Hepatocyte (in vitro differentiated cells): ENCODE measurements around the gene PLXDC1. TPM values are rescaled to one million over a fixed set of nuclear protein-coding genes. Genes with fewer than 3 reads are reported as not detected.

Experiments used
- DNase-seq: peaks from one replicate; pipeline ENCODE4 v3.0.0-alpha.2; 2016; ENCODE audit warnings: low spot score
- H2AFZ ChIP-seq: fragments of 200-600 bp; sonication (generic); 2 replicates; pipeline ENCODE4 v1.6.0; 2016; ENCODE audit warnings: antibody characterized with exemption, mild to moderate bottlenecking
- H3K27ac ChIP-seq: fragments of 200-600 bp; sonication (generic); 2 replicates; pipeline ENCODE4 v1.5.1; 2016; ENCODE audit warnings: mild to moderate bottlenecking
- H3K27me3 ChIP-seq: fragments of 200-600 bp; sonication (generic); 2 replicates; pipeline ENCODE4 v1.6.1; 2016
- H3K36me3 ChIP-seq: fragments of 200-600 bp; sonication (generic); replicated peaks from 2 replicates; pipeline ENCODE4 v1.5.1; 2016; ENCODE audit warnings: low read depth; ENCODE audit not compliant: insufficient read depth
- H3K4me1 ChIP-seq: fragments of 200-600 bp; sonication (generic); 2 replicates; pipeline ENCODE4 v1.5.1; 2016; ENCODE audit warnings: mild to moderate bottlenecking, moderate library complexity; ENCODE audit not compliant: insufficient read depth
- H3K4me2 ChIP-seq: fragments of 200-600 bp; sonication (generic); 2 replicates; pipeline ENCODE4 v1.6.0; 2016
- H3K4me3 ChIP-seq: fragments of 200-600 bp; sonication (generic); 2 replicates; pipeline ENCODE4 v1.5.1; 2016; ENCODE audit warnings: mild to moderate bottlenecking
- H3K79me2 ChIP-seq: fragments of 200-600 bp; sonication (generic); 2 replicates; pipeline ENCODE4 v1.6.0; 2017; ENCODE audit warnings: mild to moderate bottlenecking
- H3K9me2 ChIP-seq: fragments of 200-600 bp; sonication (generic); replicated peaks from 2 replicates; pipeline ENCODE4 v1.6.0; 2017; ENCODE audit warnings: mild to moderate bottlenecking; ENCODE audit not compliant: insufficient read depth
- H3K9me3 ChIP-seq: fragments of 200-600 bp; sonication (generic); 2 replicates; pipeline ENCODE4 v1.5.1; 2016; ENCODE audit warnings: low read depth, mild to moderate bottlenecking
- H4K20me1 ChIP-seq: fragments of 200-600 bp; sonication (generic); 2 replicates; pipeline ENCODE4 v1.6.0; 2016; ENCODE audit warnings: mild to moderate bottlenecking; ENCODE audit not compliant: insufficient read depth, poor library complexity, severe bottlenecking
- EZH2 ChIP-seq: fragments of 200-600 bp; sonication (generic); IDR thresholded peaks from 2 replicates; pipeline ENCODE4 v1.6.1; 2016; ENCODE audit warnings: antibody characterized with exemption, mild to moderate bottlenecking, borderline replicate concordance
- EZH2phosphoT487 ChIP-seq: fragments of 200-600 bp; sonication (generic); IDR thresholded peaks from one replicate; pipeline ENCODE4 v1.6.1; 2018; ENCODE audit warnings: antibody characterized with exemption, mild to moderate bottlenecking, low read depth, moderate library complexity; ENCODE audit not compliant: unreplicated experiment, severe bottlenecking
- WGBS: methylation state at CpG from one replicate; pipeline ENCODE4 v1.1.6; 2016; ENCODE audit warnings: low lambda C conversion rate; ENCODE audit errors: missing lambda C conversion rate; 5-methylcytosine and 5-hydroxymethylcytosine counted together
- polyA plus RNA-seq: library from polyadenylated mRNA; unstranded; fragments of >200 nt; fragmentation: Nextera tagmentation; extraction: Ambion mirVana; gene quantifications from 2 replicates; pipeline ENCODE4 v1.2.1, GENCODE V29; 2016
- total RNA-seq: library from RNA; depleted of rRNA; stranded (reverse); fragments of >200 nt; gene quantifications from 2 replicates; pipeline ENCODE4 v1.2.3, GENCODE V29; 2014
- TF ChIP-seq, protein P1 (sequence below): fragments of 200-600 bp; sonication (generic); IDR thresholded peaks from 2 replicates; pipeline ENCODE4 v1.5.1; 2016; ENCODE audit warnings: antibody characterized with exemption, mild to moderate bottlenecking; ENCODE audit not compliant: poor library complexity

PLXDC1 gene
- total and polyA plus RNA-seq, 2 experiments from 2014 or later: 3.9 to 4.1 TPM

DNA sequence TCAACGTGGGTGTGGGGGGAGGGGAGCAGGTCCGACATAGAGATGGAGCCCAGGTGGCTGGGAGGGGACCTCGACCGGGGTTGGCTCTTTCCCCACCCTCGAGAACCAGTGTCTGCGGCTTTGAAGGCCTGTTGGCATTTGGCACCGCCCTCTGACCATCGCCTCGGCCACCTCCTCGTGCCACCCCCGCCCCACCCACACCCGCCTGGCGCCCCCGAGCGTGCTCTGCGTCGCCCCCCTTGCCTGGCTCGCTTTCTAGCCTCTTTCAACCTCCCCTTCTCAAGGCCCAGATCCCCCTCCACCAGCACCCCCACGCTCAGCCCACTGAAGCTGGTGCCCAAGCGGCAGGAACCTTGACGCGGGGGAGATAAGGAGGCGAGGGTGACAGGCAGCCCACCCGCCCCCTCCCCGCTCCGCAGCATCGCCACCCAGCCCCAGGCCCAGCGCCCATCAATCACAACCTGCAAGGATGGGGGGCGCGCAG is 45.4 kb upstream of the PLXDC1 start:
- no peaks in the 10 kb centered on the region for H3K9me2 ChIP-seq
- peaks cover 5% of the 10 kb centered on the region for H4K20me1 ChIP-seq
- peak overlapping the region; percentile 88 for H3K4me3 ChIP-seq
- TF ChIP-seq EZH2 (no peak), EZH2phosphoT487 (no peak)
- TF ChIP-seq, protein P1, sequence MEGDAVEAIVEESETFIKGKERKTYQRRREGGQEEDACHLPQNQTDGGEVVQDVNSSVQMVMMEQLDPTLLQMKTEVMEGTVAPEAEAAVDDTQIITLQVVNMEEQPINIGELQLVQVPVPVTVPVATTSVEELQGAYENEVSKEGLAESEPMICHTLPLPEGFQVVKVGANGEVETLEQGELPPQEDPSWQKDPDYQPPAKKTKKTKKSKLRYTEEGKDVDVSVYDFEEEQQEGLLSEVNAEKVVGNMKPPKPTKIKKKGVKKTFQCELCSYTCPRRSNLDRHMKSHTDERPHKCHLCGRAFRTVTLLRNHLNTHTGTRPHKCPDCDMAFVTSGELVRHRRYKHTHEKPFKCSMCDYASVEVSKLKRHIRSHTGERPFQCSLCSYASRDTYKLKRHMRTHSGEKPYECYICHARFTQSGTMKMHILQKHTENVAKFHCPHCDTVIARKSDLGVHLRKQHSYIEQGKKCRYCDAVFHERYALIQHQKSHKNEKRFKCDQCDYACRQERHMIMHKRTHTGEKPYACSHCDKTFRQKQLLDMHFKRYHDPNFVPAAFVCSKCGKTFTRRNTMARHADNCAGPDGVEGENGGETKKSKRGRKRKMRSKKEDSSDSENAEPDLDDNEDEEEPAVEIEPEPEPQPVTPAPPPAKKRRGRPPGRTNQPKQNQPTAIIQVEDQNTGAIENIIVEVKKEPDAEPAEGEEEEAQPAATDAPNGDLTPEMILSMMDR: no peak
- H3K27ac ChIP-seq: peak overlapping the region; percentile 55
- WGBS: 0% methylated on average over 3 of the region's 30 CpGs
- no peaks in the 10 kb centered on the region for H3K9me3 ChIP-seq
- H3K36me3 ChIP-seq: no peaks in the 10 kb centered on the region
- DNase-seq: peak; percentile 30
- no peaks in the 10 kb centered on the region for H3K27me3 ChIP-seq
- peaks cover 24% of the 10 kb centered on the region for H3K79me2 ChIP-seq
- H3K4me2 ChIP-seq: peak overlapping the region; percentile 99
- peak overlapping the region; percentile 91 for H2AFZ ChIP-seq
- H3K4me1 ChIP-seq: peaks cover 17% of the 10 kb centered on the region

DNA sequence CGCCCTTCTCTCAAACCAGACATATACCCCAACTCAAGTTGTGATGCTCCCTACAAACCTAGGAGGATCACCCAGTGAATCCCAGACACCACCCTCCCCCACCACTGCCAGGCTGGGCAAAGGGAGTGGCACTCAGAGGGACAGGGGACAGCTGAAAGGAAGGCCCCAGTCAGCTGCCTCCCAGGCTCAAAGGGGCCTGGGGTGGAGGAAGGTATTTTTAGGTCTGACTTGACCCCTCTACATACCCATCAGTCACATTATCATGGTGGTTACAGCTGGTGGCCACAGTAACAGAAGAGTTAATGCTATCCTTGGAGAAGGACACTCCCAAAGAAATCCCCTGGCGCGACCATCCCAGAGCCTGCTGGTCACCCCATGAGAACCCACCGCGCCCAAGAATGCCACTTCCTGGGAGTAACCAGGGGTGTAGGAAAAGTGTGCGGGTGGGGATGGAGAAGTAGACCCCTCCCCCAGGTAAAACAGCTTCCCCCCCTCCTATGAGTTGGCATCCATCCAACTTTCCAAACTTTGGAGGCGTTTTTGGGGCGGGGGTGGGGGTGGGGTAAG is 44.9 kb upstream of the PLXDC1 start:
- H3K4me3 ChIP-seq: peak overlapping the region; percentile 88
- no peaks in the 10 kb centered on the region for H3K9me3 ChIP-seq
- no peaks in the 10 kb centered on the region for H4K20me1 ChIP-seq
- H3K79me2 ChIP-seq: peaks cover 19% of the 10 kb centered on the region
- H3K4me2 ChIP-seq: peak overlapping the region; percentile 99
- no peak overlapping the region for H2AFZ ChIP-seq
- H3K36me3 ChIP-seq: no peaks in the 10 kb centered on the region
- TF ChIP-seq, protein P1: no peak
- TF ChIP-seq EZH2: no peak
- no peak for TF ChIP-seq EZH2phosphoT487
- H3K9me2 ChIP-seq: no peaks in the 10 kb centered on the region
- H3K4me1 ChIP-seq: peaks cover 12% of the 10 kb centered on the region
- no peak for DNase-seq
- 50% methylated on average over 8 of the region's 8 CpGs for WGBS
- no peak overlapping the region for H3K27ac ChIP-seq
- no peaks in the 10 kb centered on the region for H3K27me3 ChIP-seq

DNA sequence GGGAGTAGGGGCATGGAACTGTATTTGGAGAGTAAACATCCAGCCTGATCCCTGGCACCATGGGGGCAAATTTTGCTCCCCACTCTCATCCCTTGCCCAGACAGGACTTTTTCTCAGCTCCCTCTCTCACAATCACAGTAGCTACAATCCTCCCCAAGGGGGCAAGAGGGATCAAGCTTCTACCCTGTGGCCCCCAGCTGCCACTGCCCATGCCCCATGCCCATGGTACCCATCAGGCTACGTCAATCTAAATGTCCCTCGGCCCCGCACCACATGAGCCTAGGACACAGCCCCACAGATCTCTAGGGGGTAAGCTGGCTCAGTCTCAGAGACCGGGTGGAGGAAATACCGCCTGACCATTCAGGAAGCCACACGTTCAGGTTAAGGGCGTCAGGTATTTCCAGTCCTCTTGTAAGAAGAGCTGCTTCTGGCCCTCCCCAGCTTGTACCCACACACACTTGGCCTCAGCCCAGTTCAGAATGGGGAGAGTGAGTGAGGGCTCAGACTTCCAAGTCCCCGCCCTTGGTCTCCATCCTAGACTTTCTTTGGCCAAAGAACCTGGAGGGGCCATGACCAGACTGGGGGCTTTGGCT is 44.2 kb upstream of the PLXDC1 start:
- no peak overlapping the region for H3K27ac ChIP-seq
- DNase-seq: no peak
- H3K36me3 ChIP-seq: no peaks in the 10 kb centered on the region
- peaks cover 6% of the 10 kb centered on the region for H3K4me1 ChIP-seq
- no peaks in the 10 kb centered on the region for H3K9me2 ChIP-seq
- H2AFZ ChIP-seq: no peak overlapping the region
- no peaks in the 10 kb centered on the region for H3K9me3 ChIP-seq
- no peak overlapping the region for H3K4me3 ChIP-seq
- no peaks in the 10 kb centered on the region for H4K20me1 ChIP-seq
- no peaks in the 10 kb centered on the region for H3K27me3 ChIP-seq
- H3K79me2 ChIP-seq: peaks cover 12% of the 10 kb centered on the region
- WGBS: 78% methylated on average over 8 of the region's 8 CpGs
- H3K4me2 ChIP-seq: peak overlapping the region; percentile 99
- TF ChIP-seq, protein P1: no peak
- TF ChIP-seq EZH2 (no peak), EZH2phosphoT487 (no peak)
